ENCODE measurements around the gene KRT28. TPM values are rescaled to one million over a fixed set of nuclear protein-coding genes. Genes with fewer than 3 reads are reported as not detected.

KRT28 gene
- total and polyA plus RNA-seq, 4 donors: not detected

DNA sequence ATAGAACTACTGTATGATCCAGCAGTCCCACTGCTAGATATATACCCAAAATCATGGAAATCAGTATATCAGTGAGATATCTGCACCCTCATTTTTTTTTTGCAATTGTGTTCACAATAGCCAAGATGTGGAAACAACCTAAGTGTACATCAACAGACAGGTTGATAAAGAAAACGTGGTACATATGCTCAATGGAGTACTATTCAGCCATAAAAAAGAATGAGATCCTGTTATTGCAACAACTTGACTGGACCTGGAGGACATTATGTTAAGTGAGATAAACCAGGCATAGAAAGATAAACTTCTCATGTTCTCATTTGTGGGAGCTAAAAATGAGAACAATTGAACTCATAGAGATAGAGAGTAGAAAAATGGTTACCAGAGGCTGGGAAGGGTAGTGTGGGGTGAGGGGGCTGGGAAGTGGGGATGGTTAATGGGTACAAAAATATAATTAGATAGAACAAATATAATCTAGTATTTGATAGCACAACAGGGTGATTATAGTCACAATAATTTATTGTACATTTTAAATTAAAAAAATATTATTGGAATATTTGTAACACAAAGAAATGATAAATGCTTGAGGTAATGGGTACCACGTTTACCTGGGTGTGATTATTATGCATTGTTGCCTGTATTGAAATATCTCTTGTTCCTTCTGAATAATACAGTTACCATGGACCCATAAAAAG is 30.5 kb upstream of the KRT28 start:
- H3K27ac ChIP-seq (ENCODE audit: low read depth, low read length): no peak overlapping the region
- H3K9me3 ChIP-seq (ENCODE audit: control insufficient read depth, insufficient read depth, low read length): no peaks in the 10 kb centered on the region
- DNase-seq (ENCODE audit: low read depth in 4 of 6, low spot score in 6 of 6): no peak
- WGBS (ENCODE audit: insufficient coverage): no CpG with 5 or more reads among the region's 2 CpGs
- H3K4me3 ChIP-seq (ENCODE audit: low read depth, low read length): no peak overlapping the region
- no peaks in the 10 kb centered on the region for H3K4me1 ChIP-seq (ENCODE audit: control insufficient read depth, insufficient read depth, low read length)
- H3K36me3 ChIP-seq (ENCODE audit: control insufficient read depth, insufficient read depth, low read length): peaks cover 5% of the 10 kb centered on the region
- no peaks in the 10 kb centered on the region for H3K27me3 ChIP-seq (ENCODE audit: control insufficient read depth, insufficient read depth, low read length)

- WGBS (ENCODE audit: insufficient coverage): no CpG with 5 or more reads among the region's 4 CpGs
- no peaks in the 10 kb centered on the region for H3K36me3 ChIP-seq (ENCODE audit: control insufficient read depth, insufficient read depth, low read length)
- H3K27me3 ChIP-seq (ENCODE audit: control insufficient read depth, insufficient read depth, low read length): no peaks in the 10 kb centered on the region
- no peak overlapping the region for H3K4me3 ChIP-seq (ENCODE audit: low read depth, low read length)
- peak in 1 of 6 donors; percentile 32 for DNase-seq (ENCODE audit: low read depth in 4 of 6, low spot score in 6 of 6)
- no peaks in the 10 kb centered on the region for H3K9me3 ChIP-seq (ENCODE audit: control insufficient read depth, insufficient read depth, low read length)
- peak overlapping the region; percentile 69 for H3K27ac ChIP-seq (ENCODE audit: low read depth, low read length)
- no peaks in the 10 kb centered on the region for H3K4me1 ChIP-seq (ENCODE audit: control insufficient read depth, insufficient read depth, low read length)
These were observed 28.8 kb upstream of the KRT28 start for GRCh38 chr17:40828454-40829044.

- peak overlapping the region; percentile 69 for H3K27ac ChIP-seq (ENCODE audit: low read depth, low read length)
- H3K4me3 ChIP-seq (ENCODE audit: low read depth, low read length): no peak overlapping the region
- no peaks in the 10 kb centered on the region for H3K36me3 ChIP-seq (ENCODE audit: control insufficient read depth, insufficient read depth, low read length)
These were observed 28.1 kb upstream of the KRT28 start for GRCh38 chr17:40827746-40828453.

DNA sequence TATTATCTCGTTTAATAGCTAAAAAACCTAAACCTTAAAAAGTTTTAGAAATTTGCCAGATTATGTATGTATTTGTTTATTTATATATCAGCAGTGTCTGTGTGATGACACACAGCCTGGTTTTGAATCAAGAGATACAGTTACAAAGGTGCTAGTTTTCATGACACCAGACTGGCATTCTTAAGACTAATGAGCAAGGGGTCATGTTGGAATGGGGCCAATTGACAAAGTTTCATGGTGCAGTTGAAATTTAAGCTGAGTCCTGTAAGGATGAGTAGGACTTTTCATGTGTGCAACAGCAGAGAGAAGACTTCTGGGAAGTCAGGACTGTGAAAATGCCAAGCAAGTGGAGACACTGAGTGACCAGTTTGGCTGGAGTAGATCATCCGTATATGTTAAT is 25.8 kb upstream of the KRT28 start:
- H3K9me3 ChIP-seq (ENCODE audit: control insufficient read depth, insufficient read depth, low read length): no peaks in the 10 kb centered on the region
- H3K4me3 ChIP-seq (ENCODE audit: low read depth, low read length): no peak overlapping the region
- no CpG with 5 or more reads among the region's 2 CpGs for WGBS (ENCODE audit: insufficient coverage)
- no peaks in the 10 kb centered on the region for H3K4me1 ChIP-seq (ENCODE audit: control insufficient read depth, insufficient read depth, low read length)
- no peaks in the 10 kb centered on the region for H3K27me3 ChIP-seq (ENCODE audit: control insufficient read depth, insufficient read depth, low read length)
- no peak overlapping the region for H3K27ac ChIP-seq (ENCODE audit: low read depth, low read length)
- H3K36me3 ChIP-seq (ENCODE audit: control insufficient read depth, insufficient read depth, low read length): peaks cover 6% of the 10 kb centered on the region
- DNase-seq (ENCODE audit: low read depth in 4 of 6, low spot score in 6 of 6): no peak

More at GRCh38 chr17:40827746-40828453, 28.1 kb upstream of the KRT28 start:
- 91% methylated on average over 2 of the region's 7 CpGs for WGBS (ENCODE audit: insufficient coverage)
- Histone ChIP-seq H3K27me3 (ENCODE audit: control insufficient read depth, insufficient read depth, low read length) (no peaks in the 10 kb centered on the region), H3K4me1 (ENCODE audit: control insufficient read depth, insufficient read depth, low read length) (no peaks in the 10 kb centered on the region), H3K9me3 (ENCODE audit: control insufficient read depth, insufficient read depth, low read length) (no peaks in the 10 kb centered on the region)
- peak in 1 of 6 donors; percentile 26 for DNase-seq (ENCODE audit: low read depth in 4 of 6, low spot score in 6 of 6)

DNA sequence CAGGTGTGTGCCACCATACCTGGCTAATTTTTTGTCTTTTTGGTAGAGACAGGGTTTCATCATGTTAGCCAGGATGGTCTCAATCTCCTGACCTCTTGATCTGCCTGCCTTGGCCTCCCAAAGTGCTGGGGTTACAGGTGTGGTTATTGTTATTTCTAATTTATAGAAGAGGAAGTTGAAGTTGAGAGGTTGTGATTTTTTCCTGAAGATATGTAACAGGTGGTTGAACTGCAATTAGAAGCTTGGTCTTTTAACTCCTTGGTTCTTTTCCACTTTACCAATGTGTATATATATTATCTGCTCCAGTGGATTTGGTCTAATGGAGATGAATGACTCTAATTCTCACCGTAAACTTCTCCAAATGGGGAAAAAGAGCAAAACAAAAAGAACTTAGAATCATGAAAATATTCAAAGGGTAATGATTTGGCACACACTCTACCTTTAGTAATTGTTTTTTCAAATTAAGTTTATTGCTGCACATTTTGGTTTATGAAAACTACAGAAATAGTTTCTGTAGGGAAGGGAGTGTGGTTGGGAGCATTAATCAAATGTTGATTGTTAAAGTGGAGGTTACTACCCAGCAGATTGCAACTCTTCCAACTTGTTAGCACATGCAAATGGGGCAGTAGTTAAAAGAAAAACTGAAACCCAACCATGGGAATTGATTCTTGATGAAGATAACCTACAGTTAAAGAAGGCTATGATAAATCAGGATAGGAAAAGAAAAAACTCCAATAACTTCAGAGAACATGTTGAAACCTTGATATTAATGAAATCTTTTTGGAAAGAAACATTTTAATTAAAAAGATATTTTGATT is 24.5 kb upstream of the KRT28 start:
- Histone ChIP-seq H3K27me3 (ENCODE audit: control insufficient read depth, insufficient read depth, low read length) (no peaks in the 10 kb centered on the region), H3K36me3 (ENCODE audit: control insufficient read depth, insufficient read depth, low read length) (peaks cover 6% of the 10 kb centered on the region), H3K27ac (ENCODE audit: low read depth, low read length) (no peak overlapping the region), H3K9me3 (ENCODE audit: control insufficient read depth, insufficient read depth, low read length) (no peaks in the 10 kb centered on the region), H3K4me3 (ENCODE audit: low read depth, low read length) (no peak overlapping the region), H3K4me1 (ENCODE audit: control insufficient read depth, insufficient read depth, low read length) (no peaks in the 10 kb centered on the region)
- no peak for DNase-seq (ENCODE audit: low read depth in 4 of 6, low spot score in 6 of 6)
- WGBS (ENCODE audit: insufficient coverage): no CpG with 5 or more reads among the region's 1 CpG

DNA sequence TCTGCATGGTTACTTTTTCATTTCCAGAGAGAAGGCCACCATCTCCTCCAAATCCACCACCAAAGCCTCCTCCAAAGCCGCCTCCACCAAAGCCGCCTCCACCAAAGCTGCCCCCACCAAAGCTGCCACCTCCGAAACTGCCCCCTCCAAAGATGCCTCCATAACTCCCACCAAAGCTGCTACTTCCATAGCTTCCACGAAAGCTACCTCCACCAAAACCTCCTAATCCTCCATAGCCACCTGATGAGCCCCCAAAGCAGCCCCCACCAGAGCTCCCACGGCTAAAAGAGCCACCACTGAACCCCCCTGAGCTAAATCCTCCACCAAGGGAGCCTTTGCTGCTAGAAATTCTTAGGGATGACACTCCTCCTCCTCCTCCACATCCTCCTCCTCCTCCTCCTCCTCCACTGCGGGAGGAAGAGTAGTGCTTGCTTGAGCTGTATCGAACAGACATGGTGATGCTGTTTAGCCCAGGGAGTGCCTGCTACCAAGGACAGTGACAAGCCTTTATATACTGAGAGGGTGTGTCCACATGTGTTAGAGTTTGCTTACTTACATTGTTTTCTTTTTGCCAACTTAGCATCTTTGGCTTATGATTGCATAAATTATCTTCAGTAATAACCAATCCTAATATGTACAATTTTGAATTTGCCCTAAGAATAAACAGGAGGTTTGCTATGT is 22.5 kb upstream of the KRT28 start, which contains the start of gene KRT10:
Gene KRT10, minus strand, starts transcription at position 483 of the 681 bp plus-strand sequence. Its CDS starts 29 bp downstream, at position 454.
- Histone ChIP-seq H3K9me3 (ENCODE audit: control insufficient read depth, insufficient read depth, low read length) (no peaks in the 10 kb centered on the region), H3K4me3 (ENCODE audit: low read depth, low read length) (no peak within 1 kb of the TSS), H3K36me3 (ENCODE audit: control insufficient read depth, insufficient read depth, low read length) (peaks cover 6% of the 10 kb centered on the region), H3K4me1 (ENCODE audit: control insufficient read depth, insufficient read depth, low read length) (no peaks in the 10 kb centered on the region), H3K27ac (ENCODE audit: low read depth, low read length) (no peak within 1 kb of the TSS), H3K27me3 (ENCODE audit: control insufficient read depth, insufficient read depth, low read length) (no peaks in the 10 kb centered on the region)
- WGBS (ENCODE audit: insufficient coverage): 94% methylated on average over 5 of the region's 7 CpGs
- DNase-seq (ENCODE audit: low read depth in 4 of 6, low spot score in 6 of 6): no peak

DNA sequence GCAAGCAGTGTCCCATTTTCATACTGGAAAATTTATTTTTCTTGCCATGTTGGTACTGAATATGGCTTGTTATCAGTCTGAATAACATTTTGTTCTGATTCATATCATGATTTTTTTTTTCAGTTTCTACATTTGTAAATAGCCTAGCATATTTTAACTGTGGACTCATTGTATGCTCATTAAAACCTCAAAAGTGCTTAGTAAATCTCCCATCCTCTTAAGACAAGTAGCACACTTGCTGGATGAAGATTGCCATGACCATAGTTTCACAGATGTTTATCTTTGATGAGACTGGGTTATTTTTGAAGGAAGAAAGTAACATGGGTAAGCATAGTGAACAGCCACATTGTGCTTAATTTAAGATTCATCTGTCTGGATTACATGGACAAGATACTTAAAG is 21.8 kb upstream of the KRT28 start:
- Histone ChIP-seq H3K27ac (ENCODE audit: low read depth, low read length) (no peak overlapping the region), H3K4me3 (ENCODE audit: low read depth, low read length) (no peak overlapping the region), H3K36me3 (ENCODE audit: control insufficient read depth, insufficient read depth, low read length) (peaks cover 6% of the 10 kb centered on the region), H3K9me3 (ENCODE audit: control insufficient read depth, insufficient read depth, low read length) (no peaks in the 10 kb centered on the region), H3K27me3 (ENCODE audit: control insufficient read depth, insufficient read depth, low read length) (no peaks in the 10 kb centered on the region), H3K4me1 (ENCODE audit: control insufficient read depth, insufficient read depth, low read length) (no peaks in the 10 kb centered on the region)
- DNase-seq (ENCODE audit: low read depth in 4 of 6, low spot score in 6 of 6): no peak

DNA sequence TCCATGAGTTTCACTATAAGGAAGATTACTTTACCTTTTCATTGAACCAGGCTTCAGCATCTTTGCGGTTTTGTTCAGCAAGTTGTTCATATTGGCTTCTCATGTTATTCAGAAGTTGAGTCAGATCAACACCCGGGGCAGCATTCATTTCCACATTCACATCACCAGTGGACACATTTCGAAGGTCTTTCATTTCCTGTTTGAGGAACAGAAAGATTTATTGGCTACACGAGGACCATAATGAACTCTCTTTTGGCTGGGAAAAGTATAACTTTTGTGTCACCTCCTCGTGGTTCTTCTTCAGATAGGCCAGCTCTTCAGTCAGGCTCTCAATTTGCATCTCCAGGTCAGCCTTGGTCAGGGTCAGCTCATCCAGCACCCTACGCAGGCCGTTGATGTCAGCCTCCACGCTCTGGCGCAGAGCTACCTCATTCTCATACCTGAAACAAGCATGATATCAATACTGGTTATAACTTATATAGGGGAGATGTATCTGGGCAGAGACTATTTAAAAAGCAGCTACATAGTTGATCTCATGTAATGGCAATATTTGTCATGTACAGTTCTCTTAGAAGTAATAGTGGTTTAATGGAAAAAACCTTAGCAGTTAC is 20.6 kb upstream of the KRT28 start:
- H3K27me3 ChIP-seq (ENCODE audit: control insufficient read depth, insufficient read depth, low read length): no peaks in the 10 kb centered on the region
- H3K9me3 ChIP-seq (ENCODE audit: control insufficient read depth, insufficient read depth, low read length): no peaks in the 10 kb centered on the region
- peaks cover 6% of the 10 kb centered on the region for H3K36me3 ChIP-seq (ENCODE audit: control insufficient read depth, insufficient read depth, low read length)
- DNase-seq (ENCODE audit: low read depth in 4 of 6, low spot score in 6 of 6): no peak
- 72% methylated on average over 2 of the region's 9 CpGs for WGBS (ENCODE audit: insufficient coverage)
- H3K4me3 ChIP-seq (ENCODE audit: low read depth, low read length): no peak overlapping the region
- no peaks in the 10 kb centered on the region for H3K4me1 ChIP-seq (ENCODE audit: control insufficient read depth, insufficient read depth, low read length)
- no peak overlapping the region for H3K27ac ChIP-seq (ENCODE audit: low read depth, low read length)

Data from spinal cord (tissue), 10 donors.